GM23338 (cell line): ENCODE data around the gene ZCCHC9.
"Not testable (repeated sequence)": the region's sequence is repeated elsewhere in the genome, so short reads cannot be mapped to it uniquely, and the experiment has no call there.

Experiments used
- CREB1 ChIP-seq: fragments of 250-450 bp; sonication (Bioruptor Pico); IDR thresholded peaks from 2 replicates; pipeline ENCODE4 v1.5.0; 2020; ENCODE audit warnings: low read depth, mild to moderate bottlenecking, moderate library complexity
- CTCF ChIP-seq, 2 experiments: fragments of 200-600 bp in 1 of 2; sonication (generic) in 1 of 2; conservative IDR thresholded peaks; 2 replicates each; pipeline versions ENCODE4 v1.5.1 to v1.6.1; 2016 to 2017; ENCODE audit warnings: antibody characterized with exemption in 2 of 2, low read depth in 2 of 2, mild to moderate bottlenecking in 2 of 2, moderate library complexity in 1 of 2
- ETS1 ChIP-seq: IDR thresholded peaks from 2 replicates; pipeline ENCODE4 v1.6.1; 2016; ENCODE audit warnings: antibody characterized with exemption
- EZH2 ChIP-seq: fragments of 200-600 bp; sonication (generic); IDR thresholded peaks from one replicate; pipeline ENCODE4 v1.8.0; 2017; ENCODE audit warnings: antibody characterized with exemption, mild to moderate bottlenecking, low read depth; ENCODE audit not compliant: unreplicated experiment
- EZH2phosphoT487 ChIP-seq: fragments of 200-600 bp; sonication (generic); IDR thresholded peaks from one replicate; pipeline ENCODE4 v1.8.1; 2018; ENCODE audit warnings: antibody characterized with exemption; ENCODE audit not compliant: unreplicated experiment
- JUNB ChIP-seq: IDR thresholded peaks from one replicate; pipeline ENCODE4 v1.6.1; 2016; ENCODE audit warnings: antibody characterized with exemption; ENCODE audit not compliant: unreplicated experiment
- NANOG ChIP-seq: IDR thresholded peaks from 2 replicates; pipeline ENCODE4 v1.6.1; 2016; ENCODE audit warnings: antibody characterized with exemption, borderline replicate concordance
- POLR2AphosphoS5 ChIP-seq: IDR thresholded peaks from 2 replicates; pipeline ENCODE4 v1.6.1; 2016; ENCODE audit warnings: antibody characterized with exemption, low read depth
- REST ChIP-seq: IDR thresholded peaks from one replicate; pipeline ENCODE4 v1.6.1; 2018; ENCODE audit warnings: antibody characterized with exemption; ENCODE audit not compliant: unreplicated experiment
- STAT1 ChIP-seq: IDR thresholded peaks from one replicate; pipeline ENCODE4 v1.6.1; 2016; ENCODE audit warnings: antibody characterized with exemption; ENCODE audit not compliant: unreplicated experiment
- ZNF462 ChIP-seq: fragments of 250-450 bp; sonication (Bioruptor Pico); IDR thresholded peaks from 2 replicates; pipeline ENCODE4 v1.5.0; 2020; ENCODE audit warnings: mild to moderate bottlenecking, moderate library complexity

- not testable (repeated sequence) for TF ChIP-seq CTCF (conservative IDR thresholded peaks at IDR 0.05; ENCODE audit: low read depth in 2 of 2); POLR2AphosphoS5; REST; EZH2; EZH2phosphoT487; NANOG; JUNB; CREB1 (CRISPR knock-in tag); ETS1; ZNF462; STAT1
Observed at GRCh38 chr5:81294021-81294420, 7.4 kb upstream of the ZCCHC9 start.
